ENCODE measurements around the gene BLID.

The BLID gene

DNA sequence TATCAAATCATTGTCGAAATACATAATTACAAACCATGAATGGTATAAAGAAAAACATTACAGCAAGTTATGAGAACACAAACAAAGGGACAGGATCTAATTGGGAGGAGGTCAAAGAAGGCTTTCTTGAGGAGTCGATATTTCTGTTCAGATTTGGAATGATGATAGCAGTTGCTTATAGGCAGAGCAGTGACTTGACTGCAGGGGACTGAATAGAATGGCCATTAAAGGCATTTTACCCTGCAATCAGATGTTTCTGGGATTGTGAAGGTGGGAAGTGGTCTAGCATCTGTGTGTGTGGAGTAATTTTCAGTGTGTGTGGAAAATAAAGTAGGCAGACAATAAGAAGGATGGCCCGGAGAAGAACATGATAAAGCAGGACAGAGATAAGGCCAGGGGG, 41.0 kb downstream of the BLID start:
- DNase-seq: no peak

- DNase-seq: no peak
Observed at GRCh38 chr11:122074022-122074421, 42.0 kb downstream of the BLID start.

- no peak for DNase-seq
Observed at GRCh38 chr11:122071709-122072202, 44.3 kb downstream of the BLID start.

GRCh38 chr11:122069707-122070360, 46.2 kb downstream of the BLID start:
- peak; percentile 95 for DNase-seq

GRCh38 chr11:122068837-122069236, 47.2 kb downstream of the BLID start:
- no peak for DNase-seq

GRCh38 chr11:122068141-122068540, 47.9 kb downstream of the BLID start:
- peak; percentile 70 for DNase-seq

All from fibroblast of upper back skin (primary cell).